Iris pigment epithelial cell (primary cell): ENCODE measurements around the gene HMGCS2.
A peak's percentile ranks its signal among the peaks of the same experiment; 100 is the strongest.

Source experiments
- DNase-seq: peaks from one replicate; pipeline ENCODE4 v3.0.0-alpha.2; 2011; ENCODE audit warnings: low read depth

HMGCS2 gene

GRCh38 chr1:119762409-119762808, 6.3 kb downstream of the HMGCS2 start:
- DNase-seq, result no peak

DNA sequence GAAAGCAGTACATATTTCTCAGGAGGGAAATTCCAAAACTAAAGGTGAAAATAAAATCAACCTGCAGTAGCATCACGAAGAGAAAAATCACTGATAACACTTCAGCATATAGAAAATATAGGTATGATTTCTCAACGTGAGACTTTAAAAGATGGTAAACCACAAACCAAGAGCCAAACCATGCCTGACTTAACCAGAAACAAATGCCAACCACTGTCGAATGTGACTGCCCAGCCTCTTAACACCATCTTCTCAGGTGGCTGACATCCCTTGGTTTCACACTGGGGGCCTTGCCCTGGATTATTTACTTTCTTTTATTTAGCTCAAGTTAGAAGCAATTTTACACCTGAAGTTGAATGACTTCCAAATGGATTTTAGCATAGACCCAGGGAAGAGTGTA, 10.1 kb downstream of the HMGCS2 start:
- DNase-seq, result no peak

GRCh38 chr1:119752592-119752991, 16.1 kb downstream of the HMGCS2 start:
- DNase-seq, result no peak

DNA sequence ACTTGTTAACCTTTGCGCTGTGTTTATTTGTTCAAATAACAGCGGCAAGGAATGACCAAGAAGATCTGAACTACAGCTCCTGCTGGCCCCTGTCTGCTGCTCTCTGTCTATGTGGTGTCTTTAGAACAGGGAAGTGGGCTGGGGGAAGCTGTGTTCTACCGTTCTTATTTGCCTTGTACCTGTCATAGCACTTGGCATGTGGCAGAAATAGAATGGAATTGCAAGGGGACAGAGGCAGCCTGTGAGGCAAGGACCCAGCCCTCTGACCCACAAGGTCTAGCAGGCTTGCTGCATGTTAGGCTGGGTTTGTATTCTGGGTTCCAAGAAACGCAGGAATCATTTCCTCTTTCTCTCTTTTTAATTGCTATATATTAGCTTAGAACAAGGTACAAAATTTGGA, 20.7 kb downstream of the HMGCS2 start:
- DNase-seq, result no peak

GRCh38 chr1:119747451-119747850, 21.3 kb downstream of the HMGCS2 start:
- DNase-seq, result peak; percentile 23

DNA sequence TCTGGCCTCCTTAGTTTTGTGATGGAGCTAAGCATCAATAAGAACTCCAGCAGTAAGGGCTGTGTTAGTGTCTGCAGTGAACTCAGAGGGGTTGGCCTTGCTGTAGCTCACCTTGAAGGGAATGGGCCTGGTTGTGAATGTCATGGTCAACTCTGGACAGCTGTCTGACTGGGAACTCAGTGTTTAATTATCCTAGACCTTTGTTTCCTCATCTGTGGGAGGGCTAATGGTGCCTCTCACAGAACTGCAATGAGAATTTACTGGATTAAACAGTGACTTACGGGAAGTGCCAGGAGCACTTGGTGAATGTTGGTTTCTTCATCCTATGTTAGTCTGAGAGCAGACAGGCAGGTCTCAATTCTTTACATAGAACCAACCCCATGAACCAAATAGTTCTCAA, 23.7 kb downstream of the HMGCS2 start:
- no peak for DNase-seq

- DNase-seq, result no peak
Measured at GRCh38 chr1:119744598-119744942, 24.1 kb downstream of the HMGCS2 start.

DNA sequence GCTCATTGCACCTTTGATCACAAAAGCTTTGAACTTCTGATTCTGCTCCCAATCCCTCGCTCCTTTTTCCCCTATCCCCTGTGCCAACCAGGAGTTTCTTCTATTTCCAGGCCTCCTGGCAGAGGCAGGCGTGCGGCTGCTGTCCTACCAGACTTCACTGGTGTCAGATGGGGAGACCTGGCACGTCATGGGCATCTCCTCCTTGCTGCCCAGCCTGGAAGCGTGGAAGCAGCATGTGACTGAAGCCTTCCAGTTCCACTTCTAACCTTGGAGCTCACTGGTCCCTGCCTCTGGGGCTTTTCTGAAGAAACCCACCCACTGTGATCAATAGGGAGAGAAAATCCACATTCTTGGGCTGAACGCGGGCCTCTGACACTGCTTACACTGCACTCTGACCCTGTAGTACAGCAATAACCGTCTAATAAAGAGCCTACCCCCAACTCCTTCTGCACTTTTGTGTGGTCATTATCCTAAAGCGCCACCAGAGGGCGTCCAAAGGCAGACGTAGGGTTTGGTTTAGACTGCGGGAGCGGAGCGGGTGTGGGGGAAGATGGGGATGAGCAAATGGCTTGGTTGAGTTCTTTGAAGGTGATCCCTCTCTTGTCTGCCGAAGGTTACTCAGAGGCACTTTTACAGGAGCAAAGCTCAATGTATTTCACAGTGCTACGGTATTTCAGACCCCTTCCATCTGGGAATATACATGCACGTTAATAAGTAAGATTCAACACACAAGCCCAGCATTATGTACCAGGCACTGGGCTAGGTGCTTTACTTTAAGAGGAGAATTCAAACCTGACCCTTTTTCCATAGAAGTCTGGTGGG, 24.7 kb downstream of the HMGCS2 start:
- DNase-seq, result peak; percentile 73

- DNase-seq, result no peak
Measured at GRCh38 chr1:119743308-119743707, 25.4 kb downstream of the HMGCS2 start.

GRCh38 chr1:119742677-119743076, 26.0 kb downstream of the HMGCS2 start:
- no peak for DNase-seq

DNA sequence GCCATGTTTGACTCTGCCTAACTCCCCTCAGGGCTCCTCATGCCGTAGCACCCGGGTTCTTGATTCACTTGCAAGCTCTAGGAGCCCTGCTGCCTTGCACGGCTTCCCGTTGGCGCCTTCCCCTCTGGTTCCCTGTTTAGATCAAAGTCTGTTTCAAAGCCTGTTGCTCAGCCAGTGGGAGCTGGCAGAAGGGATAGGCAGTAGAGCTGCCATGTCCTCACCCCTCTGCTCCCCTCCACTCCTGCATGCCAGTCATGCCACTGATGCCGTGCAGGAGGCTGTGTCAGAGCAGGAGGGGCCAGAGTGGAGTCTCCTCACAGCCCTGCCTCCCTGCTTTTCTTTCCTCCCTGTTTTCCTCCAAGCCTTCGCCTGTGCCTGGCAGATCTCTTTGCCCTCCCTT, 26.5 kb downstream of the HMGCS2 start:
- DNase-seq, result peak; percentile 22

DNA sequence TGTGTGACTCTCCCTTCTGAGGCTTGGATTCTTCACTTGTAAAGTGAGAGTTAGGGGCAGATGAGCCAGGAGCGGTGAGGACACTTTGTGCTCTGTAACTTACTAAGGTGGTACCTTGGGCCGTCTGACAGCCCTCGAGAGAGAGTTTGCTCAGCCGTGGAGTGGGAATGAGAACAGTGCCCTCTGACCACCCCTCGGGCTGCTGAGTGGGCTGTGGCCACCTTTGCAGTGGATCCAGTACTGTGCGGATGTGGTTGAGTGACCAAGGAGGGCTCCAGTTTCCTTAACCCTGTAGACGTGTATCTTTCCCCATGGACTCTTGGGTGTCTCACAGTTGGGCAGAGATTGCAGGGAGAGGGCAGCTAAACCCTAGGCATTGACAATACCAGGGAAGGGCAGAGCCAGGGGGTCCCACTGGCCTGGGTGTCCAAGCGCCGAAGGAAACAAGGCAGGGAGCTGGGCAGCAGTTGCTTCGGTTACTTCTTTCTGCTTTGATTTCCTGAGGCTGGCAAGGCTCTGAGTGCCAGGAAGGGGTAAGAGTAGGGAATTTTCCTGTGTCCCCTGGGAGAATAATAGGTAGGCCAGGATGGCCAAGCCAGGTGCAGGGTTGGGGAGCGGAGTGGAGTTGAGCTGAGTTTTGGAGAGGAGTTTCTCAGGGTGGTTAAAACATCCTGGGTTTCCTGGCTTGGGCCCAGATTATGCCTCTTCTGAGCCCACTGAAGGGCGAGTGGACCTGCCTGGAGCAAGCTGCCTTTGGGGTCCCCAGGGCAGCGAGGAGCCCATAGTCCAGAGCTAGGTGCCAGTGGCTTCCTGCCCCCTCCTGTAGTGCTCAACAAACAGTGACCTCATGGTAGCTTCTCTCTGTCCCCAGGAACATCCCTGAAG, 27.6 kb downstream of the HMGCS2 start:
- DNase-seq, result no peak

DNA sequence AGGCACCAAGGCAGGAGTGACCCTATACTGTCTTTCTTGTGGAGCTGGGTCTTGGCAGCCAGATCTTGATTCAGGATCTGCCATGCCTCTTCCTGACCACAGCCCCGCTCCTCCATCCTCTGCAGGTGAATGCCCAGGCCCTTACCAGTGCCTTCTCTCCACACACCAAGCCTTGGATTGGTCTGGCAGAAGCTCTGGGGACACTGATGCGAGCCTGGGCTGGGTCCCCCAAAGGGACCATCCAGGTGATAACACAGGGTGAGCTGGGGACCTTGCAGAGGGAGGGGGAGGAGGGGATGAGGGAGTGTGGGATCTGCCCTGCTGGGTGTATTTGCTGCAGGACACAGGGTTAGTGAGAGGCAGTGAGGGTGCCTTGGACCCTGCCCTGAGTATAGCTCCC, 28.4 kb downstream of the HMGCS2 start:
- DNase-seq, result no peak

- no peak for DNase-seq
Measured at GRCh38 chr1:119739150-119739549, 29.6 kb downstream of the HMGCS2 start.

DNA sequence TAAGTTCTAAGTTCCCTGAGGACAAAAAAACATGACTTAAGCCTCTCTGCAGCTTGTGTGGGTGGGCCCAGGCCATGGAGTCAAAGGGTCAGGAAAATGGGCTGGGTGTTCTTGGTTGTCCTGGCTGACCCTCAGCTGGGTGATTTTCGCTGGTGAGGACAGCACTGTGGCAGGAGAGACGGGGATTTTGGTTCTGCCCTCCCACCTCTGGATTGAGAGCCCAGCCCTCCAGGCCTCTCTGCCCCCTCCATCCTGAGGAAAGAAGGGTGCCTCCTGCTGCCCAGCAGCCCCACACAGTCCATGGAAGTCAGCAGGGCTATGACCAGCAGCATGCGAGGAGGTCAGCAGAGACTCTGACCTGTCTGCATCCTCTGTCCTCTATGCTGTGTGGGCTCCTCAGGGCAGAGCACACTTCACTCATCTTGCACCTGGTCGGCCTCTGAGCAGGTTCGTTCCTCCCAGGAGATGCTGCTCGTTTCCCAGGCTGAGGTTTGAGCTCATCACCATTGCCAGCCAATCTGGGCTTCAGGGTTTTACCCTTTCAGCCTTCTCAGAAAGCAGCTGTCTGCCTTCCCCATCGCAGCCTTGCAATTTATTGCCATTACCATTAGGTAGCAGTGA, 30.5 kb downstream of the HMGCS2 start:
- no peak for DNase-seq

DNA sequence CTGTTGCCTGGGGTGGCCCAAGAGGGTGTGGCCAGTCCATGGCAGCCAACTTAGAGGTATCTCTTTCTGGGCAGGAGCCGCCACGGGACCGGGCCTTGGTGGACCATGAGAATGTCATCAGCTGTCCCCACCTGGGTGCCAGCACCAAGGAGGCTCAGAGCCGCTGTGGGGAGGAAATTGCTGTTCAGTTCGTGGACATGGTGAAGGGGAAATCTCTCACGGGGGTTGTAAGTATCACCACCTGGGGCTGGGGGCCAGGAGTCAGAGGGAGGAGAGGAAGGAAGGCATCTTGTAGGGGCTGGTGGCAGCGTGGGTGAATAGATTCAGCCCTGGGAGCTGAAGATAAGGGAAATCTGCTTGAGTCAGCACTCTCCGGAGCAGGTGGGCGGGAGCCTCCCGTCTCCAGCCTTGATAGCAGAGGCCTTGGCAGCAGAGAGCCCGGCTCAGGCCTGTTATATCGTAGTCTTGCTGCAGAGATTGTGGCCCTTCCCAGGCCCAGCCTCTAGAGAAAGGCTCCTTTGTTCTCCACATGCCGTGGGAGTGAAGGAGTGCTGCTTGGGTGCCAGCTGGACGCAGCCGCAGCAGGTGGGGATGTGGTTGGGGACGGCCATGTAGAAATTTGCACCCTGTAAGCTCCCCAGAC, 31.5 kb downstream of the HMGCS2 start:
- no peak for DNase-seq

DNA sequence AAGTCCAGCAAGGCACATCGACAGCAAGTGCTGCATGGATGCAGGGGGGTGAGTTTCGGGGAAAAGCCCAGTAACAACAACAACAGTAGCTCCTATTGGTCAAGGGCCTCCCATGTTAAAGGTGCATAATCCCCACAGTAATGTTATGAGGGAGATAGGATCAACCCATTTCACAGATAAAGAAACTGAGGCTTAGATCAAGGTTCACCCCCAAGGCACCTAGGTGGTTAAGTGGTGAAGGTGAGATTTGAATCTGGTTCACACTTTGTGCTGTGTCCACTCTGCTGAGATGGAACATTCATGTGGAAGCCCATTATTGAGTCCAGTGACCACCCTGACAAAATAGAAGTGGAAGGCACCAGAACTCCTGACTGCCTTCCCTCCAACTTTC, 32.1 kb downstream of the HMGCS2 start:
- DNase-seq, result no peak

DNA sequence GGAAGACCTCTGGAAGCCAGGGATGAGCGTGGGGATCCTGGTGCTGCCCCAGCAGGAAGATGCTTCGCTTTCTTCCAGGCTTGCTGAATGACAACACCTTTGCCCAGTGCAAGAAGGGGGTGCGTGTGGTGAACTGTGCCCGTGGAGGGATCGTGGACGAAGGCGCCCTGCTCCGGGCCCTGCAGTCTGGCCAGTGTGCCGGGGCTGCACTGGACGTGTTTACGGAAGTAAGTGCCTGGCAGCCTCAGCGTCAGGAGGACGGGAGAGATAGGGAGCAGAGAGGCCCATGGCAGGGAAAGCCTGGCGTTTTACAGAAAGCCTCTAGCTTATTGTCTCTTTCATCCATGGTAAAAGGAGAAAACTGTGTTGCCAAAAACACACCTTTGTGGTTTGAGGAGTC, 33.5 kb downstream of the HMGCS2 start:
- no peak for DNase-seq

DNA sequence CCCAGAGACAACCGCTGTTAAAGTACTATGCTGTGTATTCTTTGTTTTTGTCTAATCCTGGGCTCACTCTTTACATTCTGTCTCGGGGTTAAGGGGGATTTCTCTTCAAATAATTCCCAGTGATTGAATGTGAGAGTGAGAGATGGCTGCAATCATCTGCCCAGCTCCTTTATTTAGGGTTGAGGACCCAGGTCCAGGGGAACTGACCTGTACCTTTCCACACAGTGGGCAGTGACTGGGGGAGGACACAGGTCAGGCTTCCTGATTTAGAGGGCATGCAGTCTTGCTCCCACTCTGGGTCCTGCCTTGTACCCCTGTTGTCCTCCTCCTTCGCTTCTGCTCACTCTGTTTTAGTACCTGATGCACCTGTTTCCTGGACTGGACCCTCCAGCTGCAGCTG, 35.0 kb downstream of the HMGCS2 start:
- no peak for DNase-seq

- DNase-seq, result peak; percentile 15
Measured at GRCh38 chr1:119732465-119733168, 36.1 kb downstream of the HMGCS2 start.

DNA sequence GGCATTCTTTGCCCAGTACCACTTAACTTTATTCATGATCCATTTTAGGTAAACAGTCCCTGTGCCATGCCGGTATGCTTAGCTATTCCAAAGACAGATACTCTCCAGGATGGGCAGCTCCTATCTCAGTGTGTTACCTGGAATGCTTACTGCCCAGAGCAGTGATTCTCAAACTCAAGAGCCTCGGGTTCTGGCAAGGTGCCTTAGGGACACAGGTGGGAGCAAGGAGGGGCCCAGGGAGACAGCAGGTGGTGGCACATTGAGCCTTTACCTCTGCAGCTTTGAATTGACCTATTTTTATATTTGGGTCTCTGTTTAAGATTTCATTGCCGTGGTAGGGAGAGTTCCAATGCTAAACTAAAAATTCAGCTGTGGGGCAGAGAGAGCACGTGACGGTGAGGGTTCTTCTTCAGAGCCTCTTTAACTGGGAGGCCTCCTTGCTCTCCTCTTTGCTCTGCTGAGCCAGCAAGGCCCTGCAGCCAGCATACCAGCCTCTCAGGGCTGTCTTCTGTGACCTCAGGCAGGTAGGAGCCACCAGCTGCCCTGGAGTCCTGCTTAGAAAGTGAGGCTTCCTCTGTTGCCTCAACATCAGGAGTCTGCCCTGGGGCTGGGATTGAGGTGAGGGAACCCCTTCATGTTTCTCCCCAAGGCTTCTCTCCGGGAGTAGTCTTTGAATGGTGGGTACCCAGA, 36.8 kb downstream of the HMGCS2 start:
- DNase-seq, result no peak
